Kidney (tissue), 14 donors: ENCODE measurements around the gene KRTAP1-1. TPM values are rescaled to one million over a fixed set of nuclear protein-coding genes. Genes with fewer than 3 reads are reported as not detected.

Source experiments
- DNase-seq, 5 donors: peaks; one replicate each; pipeline ENCODE4 v3.0.0-alpha.2; 2013 to 2020
- FAIRE-seq: peaks from 2 replicates; lab custom pipeline; 2012; peaks lifted over from hg19 to GRCh38; lab: Jason Lieb, UNC
- H3K27ac ChIP-seq, 2 donors: one replicate each; pipeline ENCODE4 v1.7.0; 2013; ENCODE audit warnings: low read depth in 2 of 2, low read length in 2 of 2, inconsistent platforms in 1 of 2
- H3K27me3 ChIP-seq: one replicate; pipeline ENCODE4 v1.7.1; 2013; ENCODE audit warnings: low read length, inconsistent platforms; ENCODE audit not compliant: control insufficient read depth, insufficient read depth
- H3K36me3 ChIP-seq, 3 donors: one replicate each; pipeline versions ENCODE4 v1.7.0 to v1.7.1; 2013; ENCODE audit warnings: low read length in 3 of 3, control low read depth in 1 of 3, inconsistent platforms in 1 of 3; ENCODE audit not compliant: insufficient read depth in 3 of 3, control insufficient read depth in 2 of 3
- H3K4me1 ChIP-seq, 3 donors: one replicate each; pipeline versions ENCODE4 v1.7.0 to v1.7.1; 2013; ENCODE audit warnings: low read length in 3 of 3, inconsistent platforms in 1 of 3, low read depth in 1 of 3; ENCODE audit not compliant: control insufficient read depth in 2 of 3, insufficient read depth in 2 of 3
- H3K4me3 ChIP-seq, 3 donors: one replicate each; pipeline versions ENCODE4 v1.7.0 to v1.8.1; 2013; ENCODE audit warnings: low read length in 3 of 3, control low read depth in 1 of 3, inconsistent platforms in 1 of 3
- H3K9ac ChIP-seq, 3 donors: one replicate each; pipeline versions ENCODE4 v1.7.0 to v1.7.1; 2013; ENCODE audit warnings: low read length in 3 of 3, control low read depth in 1 of 3, inconsistent platforms in 1 of 3
- H3K9me3 ChIP-seq, 3 donors: one replicate each; pipeline versions ENCODE4 v1.7.0 to v1.7.1; 2013; ENCODE audit warnings: low read length in 3 of 3, control low read depth in 1 of 3, inconsistent platforms in 1 of 3; ENCODE audit not compliant: control insufficient read depth in 2 of 3, insufficient read depth in 1 of 3
- CTCF ChIP-seq: IDR thresholded peaks from 3 replicates; pipeline ENCODE4 v1.5.1; 2012; ENCODE audit warnings: mild to moderate bottlenecking, moderate library complexity, borderline replicate concordance; ENCODE audit not compliant: insufficient read depth; ENCODE audit errors: extremely low read depth
- intact Hi-C: fragments of 100-400 bp; cut with DNase I; formaldehyde crosslinking; loops from one replicate; pipeline ENCODE4 v1.11.1; 2022
- polyA plus RNA-seq: library from polyadenylated mRNA; stranded (reverse); fragments of 350-450 nt; fragmentation: Illumina TruSeq; extraction: RNeasy Lipid Tissue Mini Kit (QIAGEN cat#74804); gene quantifications from one replicate; pipeline ENCODE4 v1.2.3, GENCODE V29; 2014; ENCODE audit warnings: low read depth, low replicate concordance; ENCODE audit not compliant: insufficient read depth
- total RNA-seq: library from RNA; stranded (reverse); fragmentation: NEBNext Ultra II Directional; extraction: Animal tissue kit (Norgen Biotek cat#: 25700); gene quantifications from one replicate; pipeline ENCODE4 v1.2.1, GENCODE V29; 2021
- donor health status: control.
- donor health status: control.
- donor health status: control.
- donor health status: control.
- donor health status: control.
- donor health status: DM: yes; HTN: yes; CAD: no.
- donor health status: Normal renal cell carcinoma (clear cell type).

Gene KRTAP1-1
- total and polyA plus RNA-seq, 2 donors from 2014 or later = not detected

- FAIRE-seq (no peak), DNase-seq (no peak)
- intact Hi-C loops = no loop called here
- Histone ChIP-seq H3K27me3 (no peaks in the 10 kb centered on the region), H3K27ac (no peak overlapping the region), H3K4me1 (no peaks in the 10 kb centered on the region), H3K4me3 (no peak overlapping the region), H3K36me3 (no peaks in the 10 kb centered on the region), H3K9ac (no peak overlapping the region), H3K9me3 (no peaks in the 10 kb centered on the region)
- TF ChIP-seq CTCF = no peak
These were observed 31.3 kb downstream of the KRTAP1-1 start for GRCh38 chr17:41009936-41010335.

- DNase-seq = no peak
These were observed 31.9 kb downstream of the KRTAP1-1 start for GRCh38 chr17:41009301-41009760.

GRCh38 chr17:41008811-41009210 lies 32.4 kb downstream of the KRTAP1-1 start, which contains the start of gene KRTAP3-1:
Gene KRTAP3-1, minus strand, starts transcription at chr17:41009128. Its CDS starts 54 bp downstream, at chr17:41009074.
- Histone ChIP-seq H3K9me3 (no peaks in the 10 kb centered on the region), H3K27me3 (no peaks in the 10 kb centered on the region), H3K36me3 (no peaks in the 10 kb centered on the region), H3K9ac (no peak within 1 kb of the TSS), H3K4me3 (no peak within 1 kb of the TSS), H3K27ac (no peak within 1 kb of the TSS), H3K4me1 (no peaks in the 10 kb centered on the region)
- no peak for DNase-seq
- intact Hi-C loops = no loop called here
- no peak for FAIRE-seq
- no peak for TF ChIP-seq CTCF

More at GRCh38 chr17:41009301-41009760, 31.9 kb downstream of the KRTAP1-1 start:
- H3K27me3 ChIP-seq = no peaks in the 10 kb centered on the region
- no peak overlapping the region for H3K9ac ChIP-seq
- H3K4me3 ChIP-seq = no peak overlapping the region
- no peak overlapping the region for H3K27ac ChIP-seq
- FAIRE-seq = no peak
- H3K4me1 ChIP-seq = no peaks in the 10 kb centered on the region
- H3K36me3 ChIP-seq = no peaks in the 10 kb centered on the region
- no peaks in the 10 kb centered on the region for H3K9me3 ChIP-seq
- TF ChIP-seq CTCF = no peak
- intact Hi-C loops = no loop called here

GRCh38 chr17:41004397-41004796 lies 36.9 kb downstream of the KRTAP1-1 start:
- Histone ChIP-seq H3K36me3 (no peaks in the 10 kb centered on the region), H3K4me3 (no peak overlapping the region), H3K27me3 (no peaks in the 10 kb centered on the region), H3K9ac (no peak overlapping the region), H3K4me1 (no peaks in the 10 kb centered on the region), H3K27ac (no peak overlapping the region), H3K9me3 (no peaks in the 10 kb centered on the region)
- TF ChIP-seq CTCF = no peak
- intact Hi-C loops = no loop called here
- DNase-seq = no peak
- no peak for FAIRE-seq
